Endothelial cell of umbilical vein (primary cell): ENCODE measurements around the gene CUX1. TPM values are rescaled to one million over a fixed set of nuclear protein-coding genes. Genes with fewer than 3 reads are reported as not detected.

Experiments used
- BruUV-seq: library from RNA; stranded (reverse); fragments of 400-500 nt; replicated peaks from 2 replicates; lab custom pipeline; 2021; lab: Mats Ljungman, UMichigan
- CTCF ChIA-PET: fragments of 300-600, 350-600 bp; sonication (Branson Sonifier 250); formaldehyde crosslinking; loops from one replicate; lab custom pipeline; 2021; ENCODE audit warnings: antibody characterized with exemption, inconsistent platforms; lab: Charles Lee
- POLR2A ChIA-PET: fragments of 300-600, 350-600 bp; sonication (Branson Sonifier 250); formaldehyde crosslinking; loops from one replicate; lab custom pipeline; 2021; ENCODE audit warnings: antibody characterized with exemption, inconsistent platforms; lab: Charles Lee
- DNase-seq: peaks from one replicate; pipeline ENCODE4 v3.0.0-alpha.2; 2011; ENCODE audit warnings: low read depth, low spot score
- FAIRE-seq: peaks from 2 replicates; lab custom pipeline; 2011; peaks lifted over from hg19 to GRCh38; lab: Jason Lieb, UNC
- H2AFZ ChIP-seq: 2 replicates; pipeline ENCODE4 v1.6.0; 2012; ENCODE audit warnings: low read depth, low read length, control low read depth, inconsistent platforms
- H3K27ac ChIP-seq: 2 replicates; pipeline ENCODE4 v1.5.1; 2011; ENCODE audit warnings: low read depth, mild to moderate bottlenecking, control low read depth, low read length, moderate library complexity; ENCODE audit not compliant: insufficient read depth
- H3K27me3 ChIP-seq, 2 experiments: 2 replicates each; pipeline versions ENCODE4 v1.6.0 to v1.6.1; 2011; ENCODE audit warnings: low read length in 2 of 2, mixed read lengths in 1 of 2; ENCODE audit not compliant: control insufficient read depth in 2 of 2, insufficient read depth in 2 of 2
- H3K36me3 ChIP-seq, 2 experiments: 2 replicates in 1 of 2; 3 replicates in 1 of 2; pipeline ENCODE4 v1.5.1; 2011; ENCODE audit warnings: low read length in 2 of 2, mild to moderate bottlenecking in 1 of 2, moderate library complexity in 1 of 2; ENCODE audit not compliant: control insufficient read depth in 2 of 2, insufficient read depth in 2 of 2; ENCODE audit errors: extremely low read depth in 1 of 2
- H3K4me1 ChIP-seq: 3 replicates; pipeline ENCODE4 v1.5.1; 2011; ENCODE audit warnings: mild to moderate bottlenecking, low read length; ENCODE audit not compliant: control insufficient read depth, insufficient read depth; ENCODE audit errors: extremely low read depth
- H3K4me2 ChIP-seq: 2 replicates; pipeline ENCODE4 v1.6.1; 2011; ENCODE audit warnings: low read length, control low read depth, mixed read lengths; ENCODE audit not compliant: insufficient read depth
- H3K4me3 ChIP-seq, 3 experiments: fragments of 200-600 bp in 1 of 3; sonication (generic), shearing (Covaris generic) in 1 of 3; replicated peaks in 1 of 3; 2 replicates each; pipeline ENCODE4 v1.5.1; 2011 to 2016; ENCODE audit warnings: control low read depth in 3 of 3, low read length in 3 of 3, mild to moderate bottlenecking in 2 of 3, inconsistent platforms in 1 of 3, low read depth in 1 of 3, moderate library complexity in 1 of 3; ENCODE audit not compliant: insufficient read depth in 1 of 3
- H3K79me2 ChIP-seq: 2 replicates; pipeline ENCODE4 v1.6.0; 2012; ENCODE audit warnings: low read length, inconsistent platforms; ENCODE audit not compliant: control insufficient read depth, insufficient read depth
- H3K9ac ChIP-seq: replicated peaks from 2 replicates; pipeline ENCODE3; 2011; ENCODE audit warnings: low read length, control low read depth; ENCODE audit not compliant: insufficient read depth; ENCODE audit errors: extremely low read depth
- H3K9me1 ChIP-seq: replicated peaks from 3 replicates; pipeline ENCODE4 v1.6.0; 2011; ENCODE audit warnings: mild to moderate bottlenecking, low read length; ENCODE audit not compliant: control insufficient read depth, insufficient read depth; ENCODE audit errors: extremely low read depth
- H3K9me3 ChIP-seq: replicated peaks from 2 replicates; pipeline ENCODE4 v1.5.1; 2012; ENCODE audit warnings: low read length, inconsistent platforms; ENCODE audit not compliant: control insufficient read depth, insufficient read depth
- H4K20me1 ChIP-seq: replicated peaks from 2 replicates; pipeline ENCODE3; 2011; ENCODE audit warnings: mild to moderate bottlenecking, low read length; ENCODE audit not compliant: control insufficient read depth, insufficient read depth; ENCODE audit errors: extremely low read depth
- EZH2 ChIP-seq: IDR thresholded peaks from 2 replicates; pipeline ENCODE4 v1.6.1; 2012; ENCODE audit warnings: borderline replicate concordance, low read depth, mild to moderate bottlenecking, moderate library complexity, low read length, inconsistent platforms; ENCODE audit not compliant: severe bottlenecking
- FOS ChIP-seq: IDR thresholded peaks from 2 replicates; pipeline ENCODE4 v1.6.1; 2011; ENCODE audit warnings: mild to moderate bottlenecking, low read length, moderate library complexity, borderline replicate concordance; ENCODE audit not compliant: insufficient read depth
- GATA2 ChIP-seq: IDR thresholded peaks from 2 replicates; pipeline ENCODE4 v1.7.0; 2011; ENCODE audit warnings: low read depth, mild to moderate bottlenecking, moderate library complexity, mixed read lengths, low read length; ENCODE audit not compliant: insufficient read length, insufficient read depth
- JUN ChIP-seq: IDR thresholded peaks from 2 replicates; pipeline ENCODE4 v1.6.1; 2011; ENCODE audit warnings: borderline replicate concordance, low read depth; ENCODE audit not compliant: insufficient read length, insufficient read depth
- MAX ChIP-seq: IDR thresholded peaks from 2 replicates; pipeline ENCODE4 v1.6.1; 2011; ENCODE audit not compliant: insufficient read depth, insufficient read length
- MYC ChIP-seq: IDR thresholded peaks from one replicate; pipeline ENCODE4 v1.6.1; 2011; ENCODE audit warnings: mild to moderate bottlenecking, low read depth, low read length
- POLR2A ChIP-seq: IDR thresholded peaks from 2 replicates; pipeline ENCODE4 v1.6.1; 2012; ENCODE audit warnings: low read depth, mild to moderate bottlenecking, control low read depth, low read length
- POLR2AphosphoS5 ChIP-seq: IDR thresholded peaks from 2 replicates; pipeline ENCODE4 v1.6.1; 2012; ENCODE audit warnings: low read depth, mild to moderate bottlenecking, control low read depth, low read length, moderate library complexity; ENCODE audit not compliant: insufficient read depth
- dilution Hi-C: fragments of 300-500 bp; cut with MboI; formaldehyde crosslinking; loops from one replicate; pipeline ENCODE4 v1.15.0; 2019; ENCODE audit warnings: low sequenced_read_pairs; ENCODE audit not compliant: extremely low pct_ligation_motif_present
- intact Hi-C: fragments of 100-400 bp; cut with micrococcal nuclease; formaldehyde crosslinking; loops from one replicate; pipeline ENCODE4 v1.10.0; 2022
- polyA plus RNA-seq, 4 experiments: library from polyadenylated mRNA; depleted of rRNA in 3 of 4; stranded (reverse) in 3 of 4; unstranded in 1 of 4; fragments of >200 nt; gene quantifications; 2 replicates each; pipeline versions ENCODE4 v1.2.1 to v1.2.3, GENCODE V29; 2011 to 2012; ENCODE audit warnings: missing spikeins in 1 of 4
- total RNA-seq: library from RNA; stranded (reverse); gene quantifications from 2 replicates; pipeline ENCODE4 v1.2.3, GENCODE V29; 2021
- TF ChIP-seq, protein P1 (sequence below), 2 donors: IDR thresholded peaks; 1 replicate in 1 of 2; 2 replicates in 1 of 2; pipeline ENCODE4 v1.5.1; 2011; ENCODE audit warnings: low read length in 2 of 2, mild to moderate bottlenecking in 2 of 2, moderate library complexity in 2 of 2, control low read depth in 1 of 2, inconsistent platforms in 1 of 2, low read depth in 1 of 2; ENCODE audit not compliant: insufficient read depth in 1 of 2; ENCODE audit errors: extremely low read depth in 1 of 2

Gene CUX1
- total and polyA plus RNA-seq, 2 donors (not counting 3 experiments of a cell fraction or from before 2014, with no cell fraction given) = 13.8 to 49.8 TPM

GRCh38 chr7:102312317-102312716 is 494.9 kb downstream of the CUX1 start:
- H3K36me3 ChIP-seq = no peaks in the 10 kb centered on the region
- TF ChIP-seq FOS (no peak), POLR2AphosphoS5 (no peak), MYC (no peak), EZH2 (no peak), MAX (no peak), GATA2 (no peak), POLR2A (no peak), JUN (no peak)
- TF ChIP-seq, protein P1, sequence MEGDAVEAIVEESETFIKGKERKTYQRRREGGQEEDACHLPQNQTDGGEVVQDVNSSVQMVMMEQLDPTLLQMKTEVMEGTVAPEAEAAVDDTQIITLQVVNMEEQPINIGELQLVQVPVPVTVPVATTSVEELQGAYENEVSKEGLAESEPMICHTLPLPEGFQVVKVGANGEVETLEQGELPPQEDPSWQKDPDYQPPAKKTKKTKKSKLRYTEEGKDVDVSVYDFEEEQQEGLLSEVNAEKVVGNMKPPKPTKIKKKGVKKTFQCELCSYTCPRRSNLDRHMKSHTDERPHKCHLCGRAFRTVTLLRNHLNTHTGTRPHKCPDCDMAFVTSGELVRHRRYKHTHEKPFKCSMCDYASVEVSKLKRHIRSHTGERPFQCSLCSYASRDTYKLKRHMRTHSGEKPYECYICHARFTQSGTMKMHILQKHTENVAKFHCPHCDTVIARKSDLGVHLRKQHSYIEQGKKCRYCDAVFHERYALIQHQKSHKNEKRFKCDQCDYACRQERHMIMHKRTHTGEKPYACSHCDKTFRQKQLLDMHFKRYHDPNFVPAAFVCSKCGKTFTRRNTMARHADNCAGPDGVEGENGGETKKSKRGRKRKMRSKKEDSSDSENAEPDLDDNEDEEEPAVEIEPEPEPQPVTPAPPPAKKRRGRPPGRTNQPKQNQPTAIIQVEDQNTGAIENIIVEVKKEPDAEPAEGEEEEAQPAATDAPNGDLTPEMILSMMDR (IDR thresholded peaks at IDR 0.05; ENCODE audit: extremely low read depth in 1 of 2, insufficient read depth in 1 of 2, low read depth in 1 of 2, low read length in 2 of 2) = no peak
- intact Hi-C loops (no loop called here), dilution Hi-C loops (no loop called here)
- no peaks in the 10 kb centered on the region for H3K9me1 ChIP-seq
- H3K4me1 ChIP-seq = no peaks in the 10 kb centered on the region
- H3K27me3 ChIP-seq = no peaks in the 10 kb centered on the region
- H3K9me3 ChIP-seq = no peaks in the 10 kb centered on the region
- CTCF ChIA-PET = no interaction called here
- H3K9ac ChIP-seq = no peak overlapping the region
- no peak overlapping the region for H3K27ac ChIP-seq
- no TSS peak for BruUV-seq
- no peak for DNase-seq
- H2AFZ ChIP-seq = no peak overlapping the region
- H3K4me3 ChIP-seq = no peak overlapping the region
- no peaks in the 10 kb centered on the region for H4K20me1 ChIP-seq
- no peak for FAIRE-seq
- POLR2A ChIA-PET = interaction anchor here (0.6 kb wide), 1 partner anchor 16 kb away, joined by 3 read pairs; no protein-coding TSS in a partner anchor
- no peaks in the 10 kb centered on the region for H3K79me2 ChIP-seq
- H3K4me2 ChIP-seq = no peak overlapping the region
